Activated CD8-positive, alpha-beta memory T cell treated with anti-CD3 and anti-CD28 coated beads, Interleukin-2, amount 50 U/mL, for 1 hour (primary cell): ENCODE results near the gene CUL7.
"Not testable (repeated sequence)": the region's sequence is repeated elsewhere in the genome, so short reads cannot be mapped to it uniquely, and the experiment has no call there.

Source experiments
- DNase-seq: peaks from one replicate; pipeline ENCODE4 v3.0.0-alpha.2; 2020; ENCODE audit errors: extremely low read depth

CUL7 gene

GRCh38 chr6:43053545-43054205 lies at the start of gene CUL7:
TSS of gene CUL7 (minus strand) at chr6:43053851. CDS start at chr6:43052788, 1,063 bp downstream.
- DNase-seq: peak; percentile 66

- DNase-seq: no peak
Measured at GRCh38 chr6:43101497-43101896, 47.8 kb upstream of the CUL7 start.

GRCh38 chr6:43097502-43097901 lies 43.9 kb upstream of the CUL7 start:
- no peak for DNase-seq

GRCh38 chr6:43097098-43097489 lies 43.4 kb upstream of the CUL7 start:
- DNase-seq: no peak

- DNase-seq: no peak
Measured at GRCh38 chr6:43096451-43097097, 42.9 kb upstream of the CUL7 start.

GRCh38 chr6:43095939-43096338 lies 42.3 kb upstream of the CUL7 start:
- no peak for DNase-seq

- no peak for DNase-seq
Measured at GRCh38 chr6:43093436-43094289, 40.0 kb upstream of the CUL7 start.

- no peak for DNase-seq
Measured at GRCh38 chr6:43092635-43093034, 39.0 kb upstream of the CUL7 start.

- no peak for DNase-seq
Measured at GRCh38 chr6:43091436-43091991, 37.9 kb upstream of the CUL7 start.

GRCh38 chr6:43091020-43091419 lies 37.4 kb upstream of the CUL7 start:
- DNase-seq: no peak

GRCh38 chr6:43090559-43090956 lies 36.9 kb upstream of the CUL7 start:
- no peak for DNase-seq

GRCh38 chr6:43089874-43090558 lies 36.4 kb upstream of the CUL7 start:
- DNase-seq: no peak

- no peak for DNase-seq
Measured at GRCh38 chr6:43089467-43089866, 35.8 kb upstream of the CUL7 start.

- DNase-seq: no peak
Measured at GRCh38 chr6:43088654-43089056, 35.0 kb upstream of the CUL7 start.

- DNase-seq: no peak
Measured at GRCh38 chr6:43086022-43086658, 32.5 kb upstream of the CUL7 start.

- no peak for DNase-seq
Measured at GRCh38 chr6:43082806-43083655, 29.4 kb upstream of the CUL7 start.

- not testable (repeated sequence) for DNase-seq
Measured at GRCh38 chr6:43081922-43082321, 28.3 kb upstream of the CUL7 start.

GRCh38 chr6:43081043-43081442 lies 27.4 kb upstream of the CUL7 start:
- no peak for DNase-seq

GRCh38 chr6:43078691-43079090 lies 25.0 kb upstream of the CUL7 start:
- no peak for DNase-seq

GRCh38 chr6:43077981-43078511 lies 24.4 kb upstream of the CUL7 start:
- DNase-seq: no peak
